GM12891 (cell line): ENCODE results near the gene CGB2. TPM values are rescaled to one million over a fixed set of nuclear protein-coding genes. Genes with fewer than 3 reads are reported as not detected.
"Not testable (repeated sequence)": the region's sequence is repeated elsewhere in the genome, so short reads cannot be mapped to it uniquely, and the experiment has no call there.

Experiments
- DNase-seq: peaks from one replicate; pipeline ENCODE4 v3.0.0; 2011; ENCODE audit warnings: low spot score; ENCODE audit not compliant: insufficient read length
- FAIRE-seq: peaks from 2 replicates; lab custom pipeline; 2011; peaks lifted over from hg19 to GRCh38; lab: Jason Lieb, UNC
- PAX5 ChIP-seq: IDR thresholded peaks from 2 replicates; pipeline ENCODE4 v1.6.1; 2011; ENCODE audit warnings: low read length, moderate library complexity, mild to moderate bottlenecking; ENCODE audit not compliant: insufficient read depth, severe bottlenecking
- POLR2A ChIP-seq: IDR thresholded peaks from 2 replicates; pipeline ENCODE4 v1.6.1; 2011; ENCODE audit warnings: low read depth, low read length, control low read depth
- POLR2AphosphoS5 ChIP-seq: IDR thresholded peaks from 2 replicates; pipeline ENCODE4 v1.6.1; 2011; ENCODE audit warnings: low read depth, low read length, control low read depth
- POU2F2 ChIP-seq: IDR thresholded peaks from 2 replicates; pipeline ENCODE4 v1.6.1; 2011; ENCODE audit warnings: low read depth, mild to moderate bottlenecking, control low read depth, low read length, moderate library complexity
- SPI1 ChIP-seq: IDR thresholded peaks from 2 replicates; pipeline ENCODE4 v1.6.1; 2011; ENCODE audit warnings: low read depth, low read length, control low read depth
- TAF1 ChIP-seq: IDR thresholded peaks from 2 replicates; pipeline ENCODE4 v1.6.1; 2011; ENCODE audit warnings: low read depth, low read length, control low read depth
- polyA plus RNA-seq: library from polyadenylated mRNA; unstranded; fragments of >200 nt; gene quantifications from one replicate; pipeline ENCODE4 v1.2.1, GENCODE V29; 2012; ENCODE audit warnings: low read depth, missing spikeins, inconsistent platforms; ENCODE audit not compliant: missing spikeins

Gene CGB2
- not detected for polyA plus RNA-seq

GRCh38 chr19:49031642-49032301, at the start of gene CGB2:
Gene CGB2 (plus strand): TSS chr19:49031890. CDS start chr19:49032096, 206 bp downstream.
- not testable (repeated sequence) for FAIRE-seq, DNase-seq

DNA sequence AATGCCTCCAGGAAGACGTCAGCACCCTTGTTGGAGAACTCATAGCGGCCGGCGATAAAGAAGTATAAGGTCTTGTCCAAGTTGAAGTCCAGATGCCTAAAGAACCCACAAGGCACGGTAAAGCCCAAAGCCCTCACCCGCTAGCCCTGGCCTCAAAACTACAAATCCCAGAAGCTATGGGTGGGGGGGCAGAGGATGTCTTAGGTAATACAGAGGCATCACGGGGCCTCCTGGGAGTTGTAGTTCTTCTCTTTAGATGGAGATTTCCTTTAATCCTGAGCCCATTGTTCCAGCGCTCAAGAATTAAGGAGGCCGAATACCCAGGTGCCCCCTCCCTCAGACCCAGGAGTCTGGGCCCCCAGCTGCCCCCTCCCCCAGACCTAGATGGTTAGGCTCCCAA, 49.4 kb upstream of the CGB2 start:
- DNase-seq: no peak
- TF ChIP-seq PAX5 (no peak), POLR2A (no peak), SPI1 (no peak), TAF1 (no peak), POLR2AphosphoS5 (no peak), POU2F2 (no peak)
- FAIRE-seq: no peak

DNA sequence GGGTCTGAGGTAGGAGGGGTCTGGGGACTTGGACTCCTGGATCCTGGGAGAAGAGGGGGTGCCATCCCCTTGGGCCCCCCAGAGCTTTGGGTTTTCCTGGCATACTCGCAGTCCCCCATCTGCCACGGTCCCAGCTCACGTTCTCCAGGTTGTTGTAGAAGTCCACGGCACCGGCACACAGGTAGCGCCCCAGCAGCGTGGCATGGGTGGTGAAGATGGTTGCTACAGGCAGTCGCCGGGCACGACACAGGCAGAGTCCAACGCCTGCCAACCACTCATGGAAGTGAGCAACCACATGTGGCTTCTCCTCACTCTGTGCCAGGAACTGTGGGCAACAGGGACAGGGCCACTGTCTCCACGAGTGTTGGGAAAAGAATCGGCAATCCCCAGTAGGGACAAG, 46.0 kb upstream of the CGB2 start:
- DNase-seq: no peak
- no peak for FAIRE-seq
- no peak for TF ChIP-seq POLR2A
- no peak for TF ChIP-seq TAF1
- no peak for TF ChIP-seq PAX5
- no peak for TF ChIP-seq POU2F2
- TF ChIP-seq SPI1: no peak
- TF ChIP-seq POLR2AphosphoS5: no peak

- peak; percentile 65 for TF ChIP-seq SPI1
- no peak for TF ChIP-seq POLR2AphosphoS5
- no peak for DNase-seq
- no peak for FAIRE-seq
These were observed 45.5 kb upstream of the CGB2 start for GRCh38 chr19:48986211-48986610.

DNA sequence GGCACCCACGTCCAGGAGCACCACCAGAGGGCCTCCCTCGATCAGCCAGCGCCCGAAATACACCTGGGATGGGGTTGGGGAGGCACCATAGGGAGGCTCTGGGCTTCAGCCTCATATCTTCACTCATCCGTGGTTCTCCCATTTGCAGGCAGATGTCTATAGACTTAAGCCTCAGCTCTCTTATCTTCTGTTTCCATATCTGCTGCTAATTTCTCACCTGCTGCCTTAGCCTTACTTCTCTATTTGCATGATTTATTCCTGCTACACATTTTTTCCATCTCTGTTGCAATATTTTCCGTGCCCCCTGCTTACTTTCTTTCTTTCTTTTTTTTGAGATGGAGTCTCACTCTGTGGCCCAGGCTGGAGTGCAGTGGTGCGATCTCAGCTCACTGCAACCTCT, 44.4 kb upstream of the CGB2 start:
- FAIRE-seq: no peak
- no peak for DNase-seq
- TF ChIP-seq POU2F2 (no peak), SPI1 (no peak), TAF1 (no peak), PAX5 (no peak), POLR2AphosphoS5 (no peak), POLR2A (no peak)

GRCh38 chr19:48988286-48988685, 43.4 kb upstream of the CGB2 start:
- no peak for TF ChIP-seq POLR2A
- no peak for TF ChIP-seq TAF1
- DNase-seq (no peak), FAIRE-seq (no peak)

DNA sequence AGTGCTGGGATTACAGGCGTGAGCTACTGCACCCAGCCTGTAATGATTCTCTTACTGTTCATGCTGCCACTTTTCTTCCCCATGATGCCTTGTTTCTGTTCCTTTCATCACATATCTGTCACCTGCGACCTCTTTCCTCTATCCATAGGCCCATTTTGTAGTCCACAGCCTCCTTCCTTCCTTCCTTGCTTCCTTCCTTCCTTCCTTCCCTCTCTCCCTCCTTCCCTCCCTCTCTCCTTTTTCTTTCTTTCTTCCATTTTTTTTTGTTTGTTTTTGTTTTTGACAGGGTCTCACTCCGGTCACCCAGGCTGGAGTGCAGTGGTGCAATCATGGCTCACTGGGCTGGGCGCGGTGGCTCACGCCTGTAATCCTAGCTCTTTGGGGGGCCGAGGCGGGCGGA, 42.8 kb upstream of the CGB2 start:
- no peak for FAIRE-seq
- no peak for DNase-seq
- no peak for TF ChIP-seq POLR2AphosphoS5
- TF ChIP-seq POU2F2: no peak
- TF ChIP-seq SPI1: no peak
- no peak for TF ChIP-seq TAF1
- no peak for TF ChIP-seq PAX5
- TF ChIP-seq POLR2A: no peak

DNA sequence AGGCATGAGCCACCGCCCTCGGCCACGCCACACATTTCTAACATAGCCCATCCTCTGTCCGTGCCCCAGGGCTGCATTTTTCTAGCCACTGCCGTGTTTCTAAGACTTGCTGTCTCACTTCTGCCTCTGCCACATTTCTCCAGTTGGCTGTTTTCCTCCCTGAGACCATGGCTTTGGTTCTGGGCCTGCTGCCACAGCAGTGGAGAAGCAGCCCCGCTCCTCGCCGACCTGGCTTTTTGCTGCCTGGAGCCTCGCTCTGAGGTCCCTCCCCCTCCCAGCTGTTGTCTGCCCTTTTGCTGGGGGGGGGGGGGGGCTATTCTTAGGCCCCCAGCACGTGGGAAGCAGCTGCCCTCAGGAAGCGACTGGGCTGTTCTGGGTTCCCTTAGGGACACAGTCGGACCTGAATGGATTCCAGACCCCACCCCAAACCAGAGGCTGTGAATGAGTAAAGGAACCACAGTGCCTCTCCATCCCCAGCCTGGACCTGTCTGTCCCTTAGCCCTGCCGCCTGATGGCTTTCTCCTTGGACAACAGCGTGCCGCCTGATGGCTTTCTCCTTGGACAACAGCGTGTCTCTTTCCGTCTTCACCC, 41.9 kb upstream of the CGB2 start:
- FAIRE-seq (no peak), DNase-seq (no peak)
- TF ChIP-seq POU2F2: no peak

GRCh38 chr19:48990400-48990799, 41.3 kb upstream of the CGB2 start:
- DNase-seq (no peak), FAIRE-seq (no peak)
- TF ChIP-seq POU2F2: no peak
- TF ChIP-seq PAX5: no peak
- no peak for TF ChIP-seq SPI1
- TF ChIP-seq TAF1: no peak
- TF ChIP-seq POLR2AphosphoS5: no peak
- no peak for TF ChIP-seq POLR2A

- DNase-seq (no peak), FAIRE-seq (no peak)
- TF ChIP-seq PAX5: no peak
- TF ChIP-seq POLR2A: no peak
- TF ChIP-seq TAF1: no peak
- no peak for TF ChIP-seq SPI1
- no peak for TF ChIP-seq POLR2AphosphoS5
- TF ChIP-seq POU2F2: no peak
These were observed 40.6 kb upstream of the CGB2 start for GRCh38 chr19:48991011-48991609.

GRCh38 chr19:48991873-48992580, 39.7 kb upstream of the CGB2 start:
- FAIRE-seq (no peak), DNase-seq (peak; percentile 47)
- TF ChIP-seq POLR2AphosphoS5: no peak
- TF ChIP-seq POLR2A: no peak
- 0 out of 2 replicates have a peak, but pooled peaks have one; percentile 2 for TF ChIP-seq SPI1
